Lower leg skin (tissue), 3 donors: Measurements from ENCODE around the gene DNAH6.

Source experiments
- CTCF ChIP-seq, 3 donors: fragments of 450-650 bp; IDR thresholded peaks; one replicate each; pipeline ENCODE4 v1.5.1; 2016; ENCODE audit warnings: antibody characterized with exemption in 3 of 3, mild to moderate bottlenecking in 3 of 3, moderate library complexity in 2 of 3
- POLR2A ChIP-seq, 2 donors: fragments of 450-650 bp; IDR thresholded peaks; one replicate each; pipeline ENCODE4 v1.6.1; 2016 to 2017; ENCODE audit warnings: antibody characterized with exemption in 2 of 2, mild to moderate bottlenecking in 1 of 2, moderate library complexity in 1 of 2

- TF ChIP-seq CTCF (IDR thresholded peaks at IDR 0.05) = no peak
- no peak for TF ChIP-seq POLR2A (IDR thresholded peaks at IDR 0.05)
These were observed 333.1 kb downstream of the DNAH6 start for GRCh38 chr2:84849271-84849952.
